K562 (cell line): ENCODE data around the gene RNASE7. TPM values are rescaled to one million over a fixed set of nuclear protein-coding genes. Genes with fewer than 3 reads are reported as not detected.

Source experiments
- ATAC-seq: fragments of 200-7000 bp; cut with Tn5 transposase; 3 replicates; pipeline ENCODE4 v1.9.1; 2020; ENCODE audit warnings: moderate library complexity
- BruUV-seq: library from RNA; stranded (reverse); fragments of 400-500 nt; replicated peaks from 2 replicates; lab custom pipeline; 2021; lab: Mats Ljungman, UMichigan
- CTCF ChIA-PET: fragments of 300-600 bp; formaldehyde crosslinking; extraction: SDS; loops from one replicate; lab custom pipeline; 2021; ENCODE audit warnings: low intra/inter-chr PET ratio; lab: Yijun Ruan, JAX
- POLR2A ChIA-PET: fragments of 300-600, 350-650 bp; sonication (Branson Sonifier 250); formaldehyde crosslinking; extraction: SDS; loops from one replicate; lab custom pipeline; 2021; ENCODE audit warnings: antibody characterized with exemption, inconsistent platforms; lab: Yijun Ruan, JAX
- DNase-seq, 4 experiments: peaks; one replicate each; pipeline versions ENCODE4 v3.0.0 to v3.0.0-alpha.2; 2011 to 2018; ENCODE audit warnings: low spot score in 3 of 4, mixed read lengths in 3 of 4; ENCODE audit errors: extremely low read depth in 1 of 4
- FAIRE-seq: peaks from 2 replicates; lab custom pipeline; 2011; peaks lifted over from hg19 to GRCh38; lab: Jason Lieb, UNC
- H2AFZ ChIP-seq: 2 replicates; pipeline ENCODE4 v1.6.0; 2011; ENCODE audit warnings: low read depth, low read length, control low read depth, inconsistent platforms
- H3K27ac ChIP-seq: fragments of 200-600 bp; 3 replicates; pipeline ENCODE4 v1.8.0; 2011; ENCODE audit warnings: low read depth, mild to moderate bottlenecking, control low read depth, inconsistent platforms, low read length, moderate library complexity, mixed read lengths; ENCODE audit errors: extremely low read depth
- H3K27me3 ChIP-seq, 2 experiments: fragments of 300-600 bp in 1 of 2; 2 replicates in 1 of 2; 3 replicates in 1 of 2; pipeline versions ENCODE4 v1.6.0 to v1.8.0; 2011; ENCODE audit warnings: inconsistent platforms in 2 of 2, low read length in 2 of 2, mild to moderate bottlenecking in 1 of 2, mixed read lengths in 1 of 2, moderate library complexity in 1 of 2; ENCODE audit not compliant: control insufficient read depth in 2 of 2, insufficient read depth in 2 of 2
- H3K36me3 ChIP-seq: fragments of 300-600 bp; 3 replicates; pipeline ENCODE4 v1.8.0; 2011; ENCODE audit warnings: mild to moderate bottlenecking, low read length, inconsistent platforms; ENCODE audit not compliant: control insufficient read depth, insufficient read depth
- H3K4me1 ChIP-seq, 2 experiments: fragments of 200-600 bp in 1 of 2; replicated peaks in 1 of 2; 2 replicates in 1 of 2; 3 replicates in 1 of 2; pipeline versions ENCODE4 v1.5.1 to v1.8.0; 2011; ENCODE audit warnings: inconsistent platforms in 2 of 2, low read length in 2 of 2, mild to moderate bottlenecking in 1 of 2, mixed read lengths in 1 of 2, moderate library complexity in 1 of 2; ENCODE audit not compliant: control insufficient read depth in 2 of 2, insufficient read depth in 2 of 2
- H3K4me2 ChIP-seq: 2 replicates; pipeline ENCODE4 v1.6.1; 2011; ENCODE audit warnings: low read length, control low read depth, inconsistent platforms, mixed read lengths; ENCODE audit not compliant: insufficient read depth
- H3K4me3 ChIP-seq: fragments of 200-600 bp; sonication (generic), shearing (Covaris generic); 2 replicates; pipeline ENCODE4 v1.5.1; 2016; ENCODE audit warnings: control low read depth, inconsistent platforms
- H3K79me2 ChIP-seq: fragments of 200-600 bp; 3 replicates; pipeline ENCODE4 v1.8.0; 2011; ENCODE audit warnings: low read length, inconsistent platforms; ENCODE audit not compliant: control insufficient read depth, insufficient read depth
- H3K9ac ChIP-seq, 2 experiments: 2 replicates each; pipeline versions ENCODE4 v1.6.0 to v1.6.1; 2011; ENCODE audit warnings: low read depth in 2 of 2, low read length in 2 of 2, control low read depth in 1 of 2, inconsistent platforms in 1 of 2, mild to moderate bottlenecking in 1 of 2, mixed read lengths in 1 of 2; ENCODE audit not compliant: insufficient read depth in 1 of 2
- H3K9me1 ChIP-seq: one replicate; pipeline ENCODE4 v1.6.0; 2011; ENCODE audit warnings: inconsistent platforms, mild to moderate bottlenecking, low read length, moderate library complexity; ENCODE audit not compliant: control insufficient read depth, insufficient read depth
- H3K9me3 ChIP-seq: replicated peaks from 2 replicates; pipeline ENCODE4 v1.5.1; 2011; ENCODE audit warnings: low read depth, low read length, inconsistent platforms; ENCODE audit not compliant: control insufficient read depth, insufficient read depth
- H4K20me1 ChIP-seq: replicated peaks from 2 replicates; pipeline ENCODE4 v1.6.1; 2011; ENCODE audit warnings: low read length, inconsistent platforms, mixed read lengths; ENCODE audit not compliant: control insufficient read depth, insufficient read depth
- EGR1 ChIP-seq: fragments of 450-650 bp; conservative IDR thresholded peaks from 2 replicates; pipeline ENCODE4 v1.6.1; 2017; ENCODE audit warnings: mild to moderate bottlenecking
- ETV1 ChIP-seq: fragments of 450-650 bp; conservative IDR thresholded peaks from 2 replicates; pipeline ENCODE4 v1.6.1; 2016; ENCODE audit warnings: missing genetic modification characterization, control low read depth, low read depth, missing compliant biosample characterization
- MECOM ChIP-seq: fragments of 250-450 bp; sonication (Bioruptor Pico); IDR thresholded peaks from 2 replicates; pipeline ENCODE4 v1.8.0; 2022; ENCODE audit warnings: inconsistent platforms
- MEIS2 ChIP-seq: fragments of 450-650 bp; IDR thresholded peaks from 2 replicates; pipeline ENCODE4 v1.6.1; 2014; ENCODE audit warnings: mild to moderate bottlenecking; ENCODE audit not compliant: partially characterized antibody
- MLLT1 ChIP-seq, 2 experiments: fragments of 450-650 bp; IDR thresholded peaks; 2 replicates each; pipeline ENCODE4 v1.6.1; 2016
- REST ChIP-seq, 2 experiments: fragments of 450-650 bp; formaldehyde crosslinking in 1 of 2; IDR thresholded peaks; 2 replicates each; pipeline versions ENCODE4 v1.4.0 to v1.6.1; 2014 to 2020; ENCODE audit warnings: mild to moderate bottlenecking in 2 of 2, borderline replicate concordance in 1 of 2, low read depth in 1 of 2
- TCFL5 ChIP-seq: fragments of 250-450 bp; sonication (Bioruptor Pico); conservative IDR thresholded peaks from 2 replicates; pipeline ENCODE4 v1.6.1; 2021; ENCODE audit warnings: mild to moderate bottlenecking, moderate library complexity, matching md5 sums
- TEAD4 ChIP-seq, 2 experiments: sonication (generic) in 1 of 2; formaldehyde crosslinking in 1 of 2; IDR thresholded peaks; 2 replicates each; pipeline versions ENCODE4 v1.6.1 to v1.8.0; 2012 to 2022; ENCODE audit warnings: borderline replicate concordance in 1 of 2, inconsistent platforms in 1 of 2, low read length in 1 of 2, mild to moderate bottlenecking in 1 of 2, missing genetic modification reagents in 1 of 2
- THAP7 ChIP-seq: fragments of 250-450 bp; sonication (Bioruptor Pico); IDR thresholded peaks from 2 replicates; pipeline ENCODE4 v1.5.0; 2021
- WGBS: fragments of 100-300 bp; shearing (Covaris generic); methylation state at CpG from one replicate; pipeline ENCODE4 v1.1.6; 2016; ENCODE audit warnings: low coverage, mixed read lengths; ENCODE audit not compliant: insufficient coverage; ENCODE audit errors: missing lambda C conversion rate; 5-methylcytosine and 5-hydroxymethylcytosine counted together
- in situ Hi-C: fragments of 300-500 bp; cut with MboI; formaldehyde crosslinking; loops from 4 replicates; pipeline ENCODE4 v1.15.0; 2018; ENCODE audit warnings: inconsistent platforms, mixed read lengths
- intact Hi-C: fragments of 100-400 bp; cut with micrococcal nuclease; formaldehyde crosslinking; loops from 2 replicates; pipeline ENCODE4 v1.14.2; 2022
- polyA plus RNA-seq, 8 experiments: library from polyadenylated mRNA; depleted of rRNA in 4 of 8; stranded (reverse) in 5 of 8; unstranded in 3 of 8; fragments of >200 nt; fragmentation: Nextera tagmentation in 2 of 8; fragmentation: Illumina TruSeq in 1 of 8; extraction: Ambion mirVana in 2 of 8; extraction: Trizol in 1 of 8; gene quantifications; 2 replicates each; pipeline versions ENCODE4 v1.2.1 to v1.2.3, GENCODE V29; 2011 to 2014; ENCODE audit warnings: inconsistent platforms in 1 of 8, missing spikeins in 1 of 8
- total RNA-seq, 7 experiments: library from RNA; depleted of rRNA in 6 of 7; stranded (reverse); fragments of >200 nt in 6 of 7; fragmentation: Illumina TruSeq in 2 of 7; extraction: Trizol in 2 of 7; gene quantifications; 2 replicates each; pipeline versions ENCODE4 v1.2.1 to v1.2.3, GENCODE V29; 2011 to 2021; ENCODE audit warnings: low replicate concordance in 1 of 7

The RNASE7 gene
- total and polyA plus RNA-seq, 9 of the 15 experiments (the other 6 are each of a cell fraction or from before 2014, with no cell fraction given), result not detected

- TF ChIP-seq MECOM (CRISPR knock-in tag), result no peak
- 0 out of 2 replicates have a peak, but pooled peaks have one; percentile 24 for TF ChIP-seq ETV1 (tag)
- TF ChIP-seq THAP7 (CRISPR knock-in tag), result no peak
- peak; percentile 61 for TF ChIP-seq MEIS2
- TF ChIP-seq, all 486 proteins: peak for 7
Measured at GRCh38 chr14:21048638-21049037, 6.5 kb downstream of the RNASE7 start (continued).

GRCh38 chr14:21049271-21049673, 7.1 kb downstream of the RNASE7 start:
- Histone ChIP-seq H3K27ac (no peak overlapping the region), H3K4me1 (peaks cover 2 to 8% of the 10 kb centered on the region in 2 experiments; a peak in 3 of 5 replicates)
- FAIRE-seq, result no peak
- no peak for TF ChIP-seq TEAD4 (IDR thresholded peaks at IDR 0.05; ENCODE audit: low read length)
- no peak for TF ChIP-seq TEAD4 (CRISPR knock-in tag; IDR thresholded peaks at IDR 0.05; ENCODE audit: borderline replicate concordance)
- TF ChIP-seq MLLT1 (IDR thresholded peaks at IDR 0.05), result peak in 1 of 2 experiments; percentile 95; a peak in 2 of 4 replicates
- TF ChIP-seq REST (IDR thresholded peaks at IDR 0.05; ENCODE audit: borderline replicate concordance), result peak; percentile 37; the same call in 1 of the 2 replicates
- no peak for TF ChIP-seq REST (CRISPR knock-in tag; IDR thresholded peaks at IDR 0.05; ENCODE audit: low read depth)
- no peak for TF ChIP-seq TCFL5
- TF ChIP-seq EGR1, result 0 out of 2 replicates have a peak, but pooled peaks have one; percentile 6

More at GRCh38 chr14:21049271-21049673, 7.1 kb downstream of the RNASE7 start:
- BruUV-seq, result no TSS peak
- Histone ChIP-seq H2AFZ (peak overlapping the region; percentile 78), H3K4me2 (no peak overlapping the region), H3K9ac (no peak overlapping the region), H3K9me1 (no peaks in the 10 kb centered on the region), H4K20me1 (no peaks in the 10 kb centered on the region), H3K4me3 (no peak overlapping the region), H3K9me3 (no peaks in the 10 kb centered on the region), H3K36me3 (no peaks in the 10 kb centered on the region), H3K79me2 (no peaks in the 10 kb centered on the region), H3K27me3 (no peaks in the 10 kb centered on the region)
- in situ Hi-C loops, result no loop called here
- intact Hi-C loops, result no loop called here
- ATAC-seq, result no peak
- CTCF ChIA-PET, result interaction anchor here (0.6 kb wide), 1 partner anchor 53 kb away, joined by 3 read pairs; no protein-coding TSS in a partner anchor
- WGBS, result 28% methylated on average over 3 of the region's 3 CpGs
- POLR2A ChIA-PET, result interaction anchor here (0.6 kb wide), 1 partner anchor 13 kb away, joined by 3 read pairs; no protein-coding TSS in a partner anchor
- DNase-seq, result no peak
